HepG2 (cell line): ENCODE measurements around the gene CPT1B. TPM values are rescaled to one million over a fixed set of nuclear protein-coding genes. Genes with fewer than 3 reads are reported as not detected.

ENCODE experiments used
- KLF16 ChIP-seq, 2 experiments: sonication (generic) in 1 of 2; formaldehyde crosslinking in 1 of 2; IDR thresholded peaks; 2 replicates each; pipeline versions ENCODE4 v1.6.1 to v1.8.0; 2016 to 2023; ENCODE audit warnings: missing genetic modification reagents in 2 of 2, missing compliant biosample characterization in 1 of 2
- KMT2A ChIP-seq: sonication (generic); formaldehyde crosslinking; IDR thresholded peaks from 2 replicates; pipeline ENCODE4 v1.4.0; 2020; ENCODE audit warnings: missing genetic modification reagents
- MAFF ChIP-seq: IDR thresholded peaks from 2 replicates; pipeline ENCODE4 v1.6.1; 2011; ENCODE audit warnings: low read depth, low read length, improper control_type of control experiment
- NFE2L1 ChIP-seq: sonication (generic); formaldehyde crosslinking; IDR thresholded peaks from 2 replicates; pipeline ENCODE4 v1.4.0; 2020; ENCODE audit warnings: missing genetic modification reagents, mild to moderate bottlenecking, borderline replicate concordance
- RFX5 ChIP-seq: IDR thresholded peaks from 2 replicates; pipeline ENCODE4 v1.6.1; 2011; ENCODE audit warnings: low read depth, low read length, improper control_type of control experiment
- ZBTB3 ChIP-seq: sonication (generic); formaldehyde crosslinking; IDR thresholded peaks from 2 replicates; pipeline ENCODE4 v1.4.0; 2020; ENCODE audit warnings: low read depth, mild to moderate bottlenecking, moderate library complexity, missing genetic modification reagents, borderline replicate concordance
- ZNF18 ChIP-seq: sonication (generic); formaldehyde crosslinking; IDR thresholded peaks from 2 replicates; pipeline ENCODE4 v1.8.0; 2022; ENCODE audit warnings: mild to moderate bottlenecking, missing genetic modification reagents; ENCODE audit not compliant: insufficient replicate concordance
- ZNF329 ChIP-seq: sonication (generic); formaldehyde crosslinking; IDR thresholded peaks from 2 replicates; pipeline ENCODE4 v1.9.0; 2021; ENCODE audit warnings: low read depth, mild to moderate bottlenecking, missing genetic modification reagents
- ZNF34 ChIP-seq: sonication (generic); formaldehyde crosslinking; IDR thresholded peaks from 2 replicates; pipeline ENCODE4 v1.4.0; 2020; ENCODE audit warnings: mild to moderate bottlenecking, missing genetic modification reagents, borderline replicate concordance
- ZNF354B ChIP-seq: sonication (generic); formaldehyde crosslinking; IDR thresholded peaks from 2 replicates; pipeline ENCODE4 v1.8.0; 2022; ENCODE audit warnings: mild to moderate bottlenecking, missing genetic modification reagents
- ZNF672 ChIP-seq: sonication (generic); formaldehyde crosslinking; IDR thresholded peaks from 2 replicates; pipeline ENCODE4 v1.8.1; 2022; ENCODE audit warnings: missing genetic modification reagents
- polyA plus RNA-seq, 8 experiments: library from polyadenylated mRNA; depleted of rRNA in 3 of 8; stranded (reverse) in 7 of 8; unstranded in 1 of 8; fragments of >200 nt; fragmentation: Illumina TruSeq in 4 of 8; extraction: Trizol in 4 of 8; gene quantifications; 2 replicates each; pipeline versions ENCODE4 v1.2.1 to v1.2.3, GENCODE V29; 2011 to 2016; ENCODE audit warnings: low read depth in 4 of 8, missing spikeins in 1 of 8, mixed read lengths in 1 of 8; ENCODE audit not compliant: insufficient read depth in 1 of 8
- total RNA-seq, 5 experiments: library from RNA; depleted of rRNA; stranded (reverse); fragments of >200 nt; fragmentation: Illumina TruSeq; extraction: Trizol; gene quantifications; 2 replicates each; pipeline ENCODE4 v1.2.3, GENCODE V29; 2016; ENCODE audit warnings: low read depth in 1 of 5
- TF ChIP-seq, protein P1 (sequence below): sonication (generic); formaldehyde crosslinking; IDR thresholded peaks from 2 replicates; pipeline ENCODE4 v1.4.0; 2020; ENCODE audit warnings: missing genetic modification reagents
- TF ChIP-seq, protein P2 (sequence below): IDR thresholded peaks from 2 replicates; pipeline ENCODE4 v1.6.1; 2016; ENCODE audit warnings: low read depth, borderline replicate concordance
- TF ChIP-seq, protein P3 (sequence below): sonication (generic); formaldehyde crosslinking; IDR thresholded peaks from 2 replicates; pipeline ENCODE4 v1.5.0; 2020; ENCODE audit warnings: mild to moderate bottlenecking, missing genetic modification reagents
- TF ChIP-seq, protein P4 (sequence below): conservative IDR thresholded peaks from 2 replicates; pipeline ENCODE4 v1.6.1; 2018; ENCODE audit warnings: missing genetic modification reagents
- TF ChIP-seq, protein P5 (sequence below): sonication (generic); formaldehyde crosslinking; IDR thresholded peaks from 2 replicates; pipeline ENCODE4 v1.5.0; 2020; ENCODE audit warnings: mild to moderate bottlenecking, low read depth, missing genetic modification reagents, borderline replicate concordance

Gene CPT1B
- total and polyA plus RNA-seq, 2 of the 13 experiments (the other 11 are each of a cell fraction or from before 2014, with no cell fraction given) = 9.2 to 19.5 TPM

DNA sequence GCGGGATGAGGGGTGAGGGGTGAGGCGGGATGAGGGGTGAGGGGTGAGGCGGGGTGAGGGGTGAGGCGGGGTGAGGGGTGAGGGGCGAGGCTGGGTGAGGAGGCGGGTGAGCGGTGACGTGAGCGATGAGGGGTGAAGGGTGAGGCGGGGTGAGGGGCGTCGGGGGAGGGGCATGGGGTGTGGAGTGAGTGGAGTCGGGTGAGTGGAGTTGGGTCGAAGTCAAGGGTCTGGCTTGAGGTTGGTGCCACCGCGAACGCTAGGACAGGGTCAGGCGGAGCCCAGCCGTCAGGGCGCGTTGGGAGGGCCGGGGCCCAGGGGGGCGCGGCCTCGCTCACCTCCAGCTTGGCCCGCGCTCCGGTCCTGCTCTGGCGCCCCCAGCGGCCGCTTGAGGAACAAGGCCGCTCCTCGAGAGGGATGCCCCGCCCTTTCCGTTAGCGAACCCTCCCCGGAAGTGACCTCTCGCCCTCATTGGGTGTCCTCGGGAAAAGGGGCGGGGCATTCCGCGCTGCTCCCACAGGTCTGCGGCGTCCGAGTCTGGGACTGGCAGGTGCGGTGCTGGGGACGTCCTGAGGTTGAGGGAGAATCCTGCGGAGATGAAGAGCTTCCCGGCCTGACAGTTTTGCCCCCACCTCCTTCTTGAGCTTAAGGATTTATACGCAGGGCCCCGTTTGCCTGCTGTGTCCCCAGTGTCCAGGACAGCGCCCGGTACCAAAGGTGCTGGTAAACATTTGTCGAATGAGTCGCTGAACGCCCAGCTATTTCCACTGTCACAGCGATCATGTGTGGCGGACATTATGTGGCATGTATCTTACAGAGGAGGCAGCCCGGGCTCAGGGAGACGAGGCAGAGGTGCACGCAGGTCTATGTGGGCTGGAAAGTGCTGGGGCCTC is 15.5 kb downstream of the CPT1B start, which contains the start of gene SYCE3 (continued):
- no peak; a peak in 1 of 4 replicates for TF ChIP-seq KLF16 (CRISPR knock-in tag; IDR thresholded peaks at IDR 0.05)
- TF ChIP-seq RFX5 = no peak
- TF ChIP-seq, protein P1, sequence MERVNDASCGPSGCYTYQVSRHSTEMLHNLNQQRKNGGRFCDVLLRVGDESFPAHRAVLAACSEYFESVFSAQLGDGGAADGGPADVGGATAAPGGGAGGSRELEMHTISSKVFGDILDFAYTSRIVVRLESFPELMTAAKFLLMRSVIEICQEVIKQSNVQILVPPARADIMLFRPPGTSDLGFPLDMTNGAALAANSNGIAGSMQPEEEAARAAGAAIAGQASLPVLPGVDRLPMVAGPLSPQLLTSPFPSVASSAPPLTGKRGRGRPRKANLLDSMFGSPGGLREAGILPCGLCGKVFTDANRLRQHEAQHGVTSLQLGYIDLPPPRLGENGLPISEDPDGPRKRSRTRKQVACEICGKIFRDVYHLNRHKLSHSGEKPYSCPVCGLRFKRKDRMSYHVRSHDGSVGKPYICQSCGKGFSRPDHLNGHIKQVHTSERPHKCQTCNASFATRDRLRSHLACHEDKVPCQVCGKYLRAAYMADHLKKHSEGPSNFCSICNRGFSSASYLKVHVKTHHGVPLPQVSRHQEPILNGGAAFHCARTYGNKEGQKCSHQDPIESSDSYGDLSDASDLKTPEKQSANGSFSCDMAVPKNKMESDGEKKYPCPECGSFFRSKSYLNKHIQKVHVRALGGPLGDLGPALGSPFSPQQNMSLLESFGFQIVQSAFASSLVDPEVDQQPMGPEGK (CRISPR knock-in tag) = peak; percentile 75
- TF ChIP-seq ZBTB3 (CRISPR knock-in tag) = no peak
- TF ChIP-seq, protein P2, sequence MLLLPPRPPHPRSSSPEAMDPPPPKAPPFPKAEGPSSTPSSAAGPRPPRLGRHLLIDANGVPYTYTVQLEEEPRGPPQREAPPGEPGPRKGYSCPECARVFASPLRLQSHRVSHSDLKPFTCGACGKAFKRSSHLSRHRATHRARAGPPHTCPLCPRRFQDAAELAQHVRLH = no peak
- no peak for TF ChIP-seq ZNF18 (CRISPR knock-in tag)
- TF ChIP-seq, protein P3, sequence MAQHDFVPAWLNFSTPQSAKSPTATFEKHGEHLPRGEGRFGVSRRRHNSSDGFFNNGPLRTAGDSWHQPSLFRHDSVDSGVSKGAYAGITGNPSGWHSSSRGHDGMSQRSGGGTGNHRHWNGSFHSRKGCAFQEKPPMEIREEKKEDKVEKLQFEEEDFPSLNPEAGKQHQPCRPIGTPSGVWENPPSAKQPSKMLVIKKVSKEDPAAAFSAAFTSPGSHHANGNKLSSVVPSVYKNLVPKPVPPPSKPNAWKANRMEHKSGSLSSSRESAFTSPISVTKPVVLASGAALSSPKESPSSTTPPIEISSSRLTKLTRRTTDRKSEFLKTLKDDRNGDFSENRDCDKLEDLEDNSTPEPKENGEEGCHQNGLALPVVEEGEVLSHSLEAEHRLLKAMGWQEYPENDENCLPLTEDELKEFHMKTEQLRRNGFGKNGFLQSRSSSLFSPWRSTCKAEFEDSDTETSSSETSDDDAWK (CRISPR knock-in tag) = no peak
- TF ChIP-seq, protein P4, sequence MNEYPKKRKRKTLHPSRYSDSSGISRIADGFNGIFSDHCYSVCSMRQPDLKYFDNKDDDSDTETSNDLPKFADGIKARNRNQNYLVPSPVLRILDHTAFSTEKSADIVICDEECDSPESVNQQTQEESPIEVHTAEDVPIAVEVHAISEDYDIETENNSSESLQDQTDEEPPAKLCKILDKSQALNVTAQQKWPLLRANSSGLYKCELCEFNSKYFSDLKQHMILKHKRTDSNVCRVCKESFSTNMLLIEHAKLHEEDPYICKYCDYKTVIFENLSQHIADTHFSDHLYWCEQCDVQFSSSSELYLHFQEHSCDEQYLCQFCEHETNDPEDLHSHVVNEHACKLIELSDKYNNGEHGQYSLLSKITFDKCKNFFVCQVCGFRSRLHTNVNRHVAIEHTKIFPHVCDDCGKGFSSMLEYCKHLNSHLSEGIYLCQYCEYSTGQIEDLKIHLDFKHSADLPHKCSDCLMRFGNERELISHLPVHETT (CRISPR knock-in tag) = 0 out of 2 replicates have a peak, but pooled peaks have one; percentile 38
- no peak for TF ChIP-seq ZNF672 (CRISPR knock-in tag)
- TF ChIP-seq NFE2L1 = no peak
- TF ChIP-seq KMT2A (CRISPR knock-in tag) = 0 out of 2 replicates have a peak, but pooled peaks have one; percentile 22
- no peak for TF ChIP-seq ZNF354B (CRISPR knock-in tag)
- TF ChIP-seq MAFF = no peak
- TF ChIP-seq ZNF329 = no peak
- TF ChIP-seq, protein P5, sequence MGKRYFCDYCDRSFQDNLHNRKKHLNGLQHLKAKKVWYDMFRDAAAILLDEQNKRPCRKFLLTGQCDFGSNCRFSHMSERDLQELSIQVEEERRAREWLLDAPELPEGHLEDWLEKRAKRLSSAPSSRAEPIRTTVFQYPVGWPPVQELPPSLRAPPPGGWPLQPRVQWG (CRISPR knock-in tag) = no peak
- no peak for TF ChIP-seq ZNF34
